Activated naive CD8-positive, alpha-beta T cell (primary cell): ENCODE results near the gene TMEM250.

Source experiments
- H3K27ac Mint-ChIP-seq: one replicate; pipeline ENCODE4 v1.8.0; 2021; ENCODE audit warnings: mixed read lengths
- H3K27me3 Mint-ChIP-seq: one replicate; pipeline ENCODE4 v1.8.0; 2021; ENCODE audit warnings: mixed read lengths
- H3K36me3 Mint-ChIP-seq: one replicate; pipeline ENCODE4 v1.8.0; 2021; ENCODE audit warnings: mixed read lengths
- H3K4me1 Mint-ChIP-seq: one replicate; pipeline ENCODE4 v1.8.0; 2021; ENCODE audit warnings: low read depth, mixed read lengths
- H3K4me3 Mint-ChIP-seq: one replicate; pipeline ENCODE4 v1.8.0; 2021; ENCODE audit warnings: mild to moderate bottlenecking, mixed read lengths
- H3K9me3 Mint-ChIP-seq: one replicate; pipeline ENCODE4 v1.8.0; 2021; ENCODE audit warnings: low read depth, mixed read lengths

The TMEM250 gene

GRCh38 chr9:136141682-136142413, 23.2 kb upstream of the TMEM250 start:
- no peak overlapping the region for H3K4me3 Mint-ChIP-seq
- H3K4me1 Mint-ChIP-seq = no peaks in the 10 kb centered on the region
- no peak overlapping the region for H3K27ac Mint-ChIP-seq
- H3K27me3 Mint-ChIP-seq = peaks cover 4% of the 10 kb centered on the region
- H3K36me3 Mint-ChIP-seq = no peaks in the 10 kb centered on the region
- H3K9me3 Mint-ChIP-seq = no peaks in the 10 kb centered on the region

DNA sequence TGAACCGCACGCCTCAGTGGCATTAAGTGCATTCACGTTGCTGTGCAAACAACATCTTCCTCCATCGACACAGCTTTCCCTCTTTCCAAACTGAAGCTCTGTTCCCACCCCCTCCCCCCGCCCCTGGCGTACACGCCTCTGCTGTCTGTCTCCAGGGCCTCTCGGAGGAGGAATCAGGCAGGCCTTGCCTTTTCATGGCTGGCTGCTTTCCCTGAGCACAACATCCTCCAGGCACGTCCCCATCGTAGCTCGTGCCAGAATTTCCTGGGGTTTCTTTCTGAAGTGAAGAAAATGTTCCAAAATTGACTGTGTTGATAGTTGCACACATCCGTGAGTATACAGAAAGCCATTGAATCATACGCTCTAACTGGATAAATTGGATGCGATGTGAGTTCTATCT, 22.3 kb upstream of the TMEM250 start:
- no peak overlapping the region for H3K27ac Mint-ChIP-seq

DNA sequence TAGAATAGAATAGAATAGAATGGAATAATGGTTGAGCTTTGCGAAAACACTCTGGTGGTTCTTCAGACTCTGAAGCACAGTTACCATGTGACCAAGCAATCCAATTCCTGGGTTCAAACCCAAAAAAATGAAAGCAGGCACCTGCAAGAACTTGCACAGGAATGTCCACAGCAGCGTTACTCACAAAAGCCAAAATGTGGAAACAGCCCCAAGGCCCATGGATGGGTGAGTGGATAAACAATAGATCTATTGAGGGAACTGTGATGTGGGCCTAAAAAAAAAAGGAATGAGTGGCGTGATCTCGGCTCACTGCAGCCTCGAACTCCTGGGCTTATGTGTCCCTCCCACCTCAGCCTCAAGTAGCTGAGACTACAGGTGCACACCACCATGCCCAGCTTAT, 21.4 kb upstream of the TMEM250 start:
- H3K27me3 Mint-ChIP-seq = peaks cover 4% of the 10 kb centered on the region
- H3K27ac Mint-ChIP-seq = no peak overlapping the region

More for the DNA sequence above, 22.3 kb upstream of the TMEM250 start:
- Mint-ChIP-seq H3K9me3 (no peaks in the 10 kb centered on the region), H3K4me1 (no peaks in the 10 kb centered on the region), H3K27me3 (peaks cover 4% of the 10 kb centered on the region), H3K4me3 (no peak overlapping the region), H3K36me3 (no peaks in the 10 kb centered on the region)

DNA sequence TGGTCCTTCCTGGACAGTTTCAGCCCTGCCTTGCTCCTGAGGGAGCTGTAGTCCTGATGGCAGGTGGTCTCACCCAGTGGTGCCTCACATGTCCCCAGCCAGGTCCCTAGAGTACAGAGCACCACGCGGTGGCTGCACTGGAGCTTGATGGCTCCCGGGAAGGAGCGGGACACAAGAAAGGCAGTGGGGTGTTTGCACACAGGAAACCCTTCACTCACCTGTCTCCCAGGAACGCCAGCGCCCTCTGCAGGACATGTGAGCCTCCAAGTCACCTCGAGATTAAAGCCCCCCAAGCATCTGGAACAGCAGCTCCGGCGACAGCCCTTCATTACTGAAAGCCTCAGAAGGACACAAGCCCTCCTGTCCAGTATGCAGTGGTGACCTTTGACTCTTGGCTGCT, 19.9 kb upstream of the TMEM250 start:
- Mint-ChIP-seq H3K9me3 (no peaks in the 10 kb centered on the region), H3K27me3 (peaks cover 7% of the 10 kb centered on the region), H3K27ac (no peak overlapping the region), H3K4me1 (peaks cover 3% of the 10 kb centered on the region), H3K36me3 (no peaks in the 10 kb centered on the region), H3K4me3 (no peak overlapping the region)

More for the DNA sequence above, 21.4 kb upstream of the TMEM250 start:
- Mint-ChIP-seq H3K9me3 (no peaks in the 10 kb centered on the region), H3K36me3 (no peaks in the 10 kb centered on the region), H3K4me1 (no peaks in the 10 kb centered on the region), H3K4me3 (no peak overlapping the region)

DNA sequence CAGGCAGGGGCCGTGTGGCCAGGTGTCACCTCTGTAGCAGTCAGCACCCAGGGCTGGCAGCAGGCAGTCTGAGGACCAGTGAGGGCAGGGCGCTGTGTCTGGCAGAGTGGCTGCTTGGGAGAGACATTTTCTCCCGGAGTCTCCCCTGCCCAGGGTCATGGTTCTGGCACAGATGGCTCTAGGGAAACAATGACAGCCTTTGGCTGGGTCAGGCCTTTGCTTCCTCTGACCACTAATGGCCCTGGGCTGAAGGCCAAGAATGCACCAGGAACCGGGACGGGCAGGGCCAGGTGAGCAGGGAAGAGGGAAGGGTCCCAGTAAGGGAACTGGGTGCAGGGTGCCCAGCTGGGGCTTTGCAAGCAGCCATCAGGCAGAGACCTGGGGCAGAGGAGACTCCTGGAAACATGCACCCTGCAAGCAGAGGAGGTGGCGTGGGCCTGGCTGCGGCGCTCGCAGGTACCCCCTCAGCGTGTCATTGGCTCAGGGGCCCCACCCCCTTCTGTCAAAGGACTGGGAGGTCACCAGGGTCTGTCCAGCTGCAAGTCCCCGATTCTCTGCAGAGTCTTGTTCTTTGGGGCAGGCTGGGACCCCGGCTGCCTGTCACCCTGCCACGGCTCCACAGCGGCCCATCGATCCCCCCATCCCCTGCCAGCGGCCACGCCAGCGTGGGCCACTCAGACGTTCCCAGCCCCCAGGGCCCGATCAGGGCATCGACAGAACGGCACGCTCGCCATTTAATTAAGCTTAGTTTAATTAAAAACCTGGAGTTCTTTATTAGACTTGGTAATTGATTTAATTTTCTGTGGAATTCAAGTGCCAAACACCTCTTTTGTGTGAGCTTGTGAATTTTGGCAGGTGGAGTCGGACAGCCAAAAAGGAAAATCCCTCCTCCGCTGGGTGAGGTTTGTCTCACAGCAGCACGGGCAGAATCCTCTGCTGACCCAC, 18.9 kb upstream of the TMEM250 start:
- Mint-ChIP-seq H3K9me3 (no peaks in the 10 kb centered on the region), H3K36me3 (no peaks in the 10 kb centered on the region), H3K27ac (no peak overlapping the region), H3K4me3 (no peak overlapping the region), H3K4me1 (peaks cover 5% of the 10 kb centered on the region), H3K27me3 (peaks cover 7% of the 10 kb centered on the region)

DNA sequence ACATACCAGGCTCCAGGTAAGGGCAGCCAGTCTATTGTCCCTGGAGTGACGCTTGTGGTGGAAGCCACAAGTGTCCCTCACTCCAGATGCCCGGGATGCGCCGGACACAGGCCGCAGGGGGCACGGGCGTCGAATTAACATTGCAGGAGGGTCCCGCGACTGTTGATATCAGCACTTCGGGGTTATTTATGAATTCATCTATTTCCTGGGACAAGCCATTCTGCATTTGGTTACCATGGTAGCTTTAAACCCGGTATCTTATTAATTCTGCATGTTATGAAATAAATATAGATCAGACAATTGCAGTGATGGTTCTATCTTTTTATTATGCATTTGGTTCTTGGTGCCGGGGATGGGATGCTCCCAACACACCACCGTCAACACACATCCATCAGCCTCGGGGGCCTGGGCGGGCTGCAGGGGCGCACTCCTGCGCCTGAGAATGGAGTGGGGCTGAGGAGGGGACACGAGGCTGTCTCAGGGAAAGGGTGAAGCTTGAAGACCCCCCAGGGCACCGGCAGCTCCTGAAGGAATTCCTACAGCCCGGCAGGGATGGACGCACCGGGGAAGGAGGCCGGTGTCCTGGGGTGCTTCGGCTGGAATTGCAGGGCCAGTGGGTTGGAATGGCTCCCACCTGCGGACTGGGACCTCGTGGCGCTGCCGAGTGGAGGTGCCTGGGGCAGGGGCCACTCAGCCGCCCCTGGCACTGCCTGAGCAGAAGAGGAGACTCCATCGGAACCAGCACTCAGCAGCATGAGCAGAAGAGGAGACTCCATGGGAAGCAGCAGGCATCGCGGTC, 17.7 kb upstream of the TMEM250 start:
- H3K4me1 Mint-ChIP-seq = peaks cover 7% of the 10 kb centered on the region
- H3K36me3 Mint-ChIP-seq = no peaks in the 10 kb centered on the region
- peaks cover 8% of the 10 kb centered on the region for H3K27me3 Mint-ChIP-seq
- H3K27ac Mint-ChIP-seq = no peak overlapping the region
- H3K9me3 Mint-ChIP-seq = no peaks in the 10 kb centered on the region
- H3K4me3 Mint-ChIP-seq = no peak overlapping the region

- H3K9me3 Mint-ChIP-seq = no peaks in the 10 kb centered on the region
- no peak overlapping the region for H3K4me3 Mint-ChIP-seq
- H3K27ac Mint-ChIP-seq = no peak overlapping the region
- peaks cover 7% of the 10 kb centered on the region for H3K4me1 Mint-ChIP-seq
- H3K27me3 Mint-ChIP-seq = peaks cover 8% of the 10 kb centered on the region
- H3K36me3 Mint-ChIP-seq = no peaks in the 10 kb centered on the region
Observed at GRCh38 chr9:136135326-136136126, 16.9 kb upstream of the TMEM250 start.

DNA sequence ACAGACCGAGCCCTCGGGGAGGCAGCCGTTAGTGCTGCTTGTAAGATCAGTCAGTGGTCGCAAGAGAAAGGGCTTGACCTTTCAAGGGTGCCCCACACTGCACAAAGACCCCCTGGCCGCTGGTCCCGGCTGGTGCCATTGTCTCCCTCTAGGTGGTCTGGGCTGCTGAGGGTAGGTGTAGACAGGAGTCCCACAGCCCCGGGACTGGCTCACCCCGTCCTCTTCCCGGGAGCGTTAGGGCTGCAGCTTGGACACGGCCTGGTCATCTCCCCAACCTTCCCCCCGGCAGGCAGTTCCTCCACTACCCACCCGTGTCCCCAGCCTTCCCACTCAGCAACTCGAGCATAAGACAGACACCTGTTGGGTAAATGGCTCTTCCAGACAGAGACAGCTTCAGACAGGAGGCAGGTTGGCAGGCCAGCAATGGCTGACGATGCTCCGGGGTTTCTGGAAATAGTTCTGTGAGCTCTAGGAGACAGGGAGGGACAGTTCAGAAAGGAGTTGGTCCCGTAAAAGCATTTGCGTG, 15.3 kb upstream of the TMEM250 start:
- Mint-ChIP-seq H3K4me3 (peak overlapping the region; percentile 48), H3K27me3 (peaks cover 8% of the 10 kb centered on the region), H3K36me3 (no peaks in the 10 kb centered on the region), H3K4me1 (peaks cover 7% of the 10 kb centered on the region), H3K9me3 (no peaks in the 10 kb centered on the region), H3K27ac (no peak overlapping the region)

DNA sequence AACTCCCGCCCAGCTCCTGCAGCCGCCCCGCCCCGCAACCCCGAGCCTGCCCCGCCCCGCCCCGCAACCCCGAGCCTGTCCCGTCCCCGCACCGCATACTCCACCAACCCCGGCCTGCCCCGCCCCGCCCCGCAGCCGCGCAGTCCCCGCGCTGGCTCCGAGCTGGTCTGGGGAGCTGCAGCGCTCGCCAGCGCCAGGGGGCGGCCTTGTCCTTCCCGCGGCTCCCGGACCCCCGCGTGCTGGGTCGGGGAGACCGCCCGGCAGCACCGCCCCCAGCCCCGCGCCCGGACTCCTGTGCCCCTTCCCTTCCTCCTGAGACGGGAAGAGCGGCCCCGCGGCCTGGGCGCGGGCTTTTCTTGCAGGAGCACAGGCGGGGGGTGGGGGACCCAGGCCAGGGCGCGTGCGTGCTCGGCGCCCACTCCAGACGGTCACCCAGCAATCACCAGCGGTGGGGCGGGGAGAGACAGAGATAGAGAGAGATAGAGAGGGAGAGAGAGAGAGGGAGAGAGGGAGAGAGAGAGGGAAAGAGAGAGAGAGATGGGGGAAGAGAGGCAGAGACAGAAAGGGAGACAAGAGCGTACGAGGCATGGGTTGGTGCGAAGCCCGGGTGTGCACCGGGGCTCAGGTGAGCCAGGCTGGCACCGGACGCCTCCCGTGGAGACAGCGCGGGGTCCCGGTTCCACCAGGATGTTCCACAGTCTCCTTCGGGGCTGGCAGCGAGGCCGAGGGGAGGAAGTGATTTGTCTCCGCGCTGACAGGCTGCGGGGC, 14.7 kb upstream of the TMEM250 start:
- Mint-ChIP-seq H3K27ac (no peak overlapping the region), H3K27me3 (peaks cover 4% of the 10 kb centered on the region), H3K4me1 (peaks cover 7% of the 10 kb centered on the region), H3K9me3 (no peaks in the 10 kb centered on the region), H3K4me3 (peak overlapping the region; percentile 38), H3K36me3 (no peaks in the 10 kb centered on the region)

DNA sequence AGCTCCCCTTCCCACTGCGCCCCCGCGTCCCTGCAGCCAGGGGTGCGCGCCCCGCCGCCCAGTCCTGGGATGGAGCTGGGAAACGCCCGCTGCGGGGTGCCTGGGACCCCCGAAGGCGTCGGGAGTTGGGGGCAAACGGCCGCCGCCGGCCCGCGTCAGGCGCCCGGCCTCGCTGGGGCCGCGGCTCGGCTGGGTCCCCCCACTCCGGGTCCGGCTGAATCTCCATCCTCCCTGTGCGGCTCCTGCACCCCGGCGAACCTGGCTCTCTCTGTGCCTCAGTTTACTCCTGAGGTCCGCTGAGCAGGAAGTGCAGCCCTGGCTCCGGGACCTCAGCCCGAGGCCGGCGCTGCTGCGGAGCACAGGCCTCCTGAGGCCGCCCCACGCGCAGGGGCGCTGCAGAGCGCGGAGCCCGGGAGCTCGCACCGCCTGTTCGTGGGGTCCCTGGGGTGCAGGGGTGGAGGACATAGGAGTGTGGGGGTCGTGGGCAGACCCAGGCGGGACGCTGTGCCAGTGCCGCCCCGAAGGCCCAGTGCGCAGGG, 13.9 kb upstream of the TMEM250 start:
- Mint-ChIP-seq H3K27ac (no peak overlapping the region), H3K4me1 (peaks cover 7% of the 10 kb centered on the region), H3K27me3 (peaks cover 4% of the 10 kb centered on the region), H3K36me3 (no peaks in the 10 kb centered on the region), H3K4me3 (no peak overlapping the region), H3K9me3 (no peaks in the 10 kb centered on the region)

- Mint-ChIP-seq H3K27ac (no peak overlapping the region), H3K4me1 (peaks cover 7% of the 10 kb centered on the region), H3K4me3 (no peak overlapping the region), H3K36me3 (no peaks in the 10 kb centered on the region), H3K27me3 (peaks cover 4% of the 10 kb centered on the region), H3K9me3 (no peaks in the 10 kb centered on the region)
Observed at GRCh38 chr9:136131629-136132511, 13.2 kb upstream of the TMEM250 start.

DNA sequence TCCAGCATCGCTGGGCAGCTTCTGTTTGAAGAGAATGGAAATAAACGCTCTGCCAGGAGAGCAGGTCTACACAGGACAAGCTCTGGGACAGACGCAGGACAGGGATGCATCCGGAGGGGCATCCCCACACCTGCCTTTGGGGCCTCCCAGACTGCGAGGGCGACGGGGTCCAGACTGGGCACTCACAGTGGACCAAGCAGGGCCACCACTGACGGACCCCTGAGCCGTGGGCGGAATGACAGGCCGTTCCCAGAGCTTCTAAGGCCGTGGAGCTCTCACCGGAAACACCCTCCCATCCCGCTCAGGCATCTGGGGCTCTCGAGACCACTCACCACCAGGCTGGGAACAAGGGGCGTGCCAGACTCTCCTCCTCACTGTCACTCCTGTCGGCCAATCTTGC, 10.5 kb upstream of the TMEM250 start:
- H3K9me3 Mint-ChIP-seq = no peaks in the 10 kb centered on the region
- H3K27ac Mint-ChIP-seq = no peak overlapping the region
- H3K4me1 Mint-ChIP-seq = peaks cover 6% of the 10 kb centered on the region
- H3K4me3 Mint-ChIP-seq = no peak overlapping the region
- H3K36me3 Mint-ChIP-seq = peaks cover 3% of the 10 kb centered on the region
- H3K27me3 Mint-ChIP-seq = peaks cover 5% of the 10 kb centered on the region
